ENCODE measurements around the gene TAF15.

TAF15 gene

DNA sequence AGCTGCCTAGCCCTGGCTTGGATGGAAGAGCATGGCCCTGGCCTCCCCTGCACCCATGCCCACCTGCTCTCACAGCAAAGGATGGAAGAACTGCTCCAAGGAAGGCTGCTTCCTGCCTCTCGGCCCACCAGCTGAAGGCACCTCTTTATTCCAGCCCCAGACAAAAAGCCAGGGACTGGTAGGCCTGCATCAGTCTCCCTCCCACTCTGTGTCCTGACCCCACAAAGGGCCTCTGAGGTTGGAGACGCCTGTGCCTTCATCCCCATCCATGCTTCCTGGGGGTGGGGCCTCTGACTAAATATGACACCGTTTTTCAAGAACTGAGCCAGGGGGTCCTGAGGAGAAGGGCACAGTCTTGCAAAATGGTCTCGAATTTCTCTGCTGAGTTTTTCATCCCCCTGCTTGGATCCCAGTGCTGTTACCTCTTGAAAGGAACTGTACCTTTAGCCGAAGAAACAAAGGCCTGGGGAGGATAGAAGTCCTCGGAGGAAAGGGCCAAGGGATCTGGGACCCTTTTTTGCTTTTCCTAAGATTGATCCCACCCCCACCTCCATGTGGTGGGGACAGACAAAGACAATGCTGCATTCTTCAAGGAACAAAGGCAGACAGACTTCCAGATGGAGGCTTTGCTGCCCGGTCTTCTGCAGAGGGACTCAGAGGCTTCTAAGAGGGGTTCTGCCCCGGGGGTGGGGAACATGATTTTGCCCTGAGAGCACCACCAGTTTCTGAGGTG, 43.4 kb upstream of the TAF15 start:
- TF ChIP-seq, protein P1, sequence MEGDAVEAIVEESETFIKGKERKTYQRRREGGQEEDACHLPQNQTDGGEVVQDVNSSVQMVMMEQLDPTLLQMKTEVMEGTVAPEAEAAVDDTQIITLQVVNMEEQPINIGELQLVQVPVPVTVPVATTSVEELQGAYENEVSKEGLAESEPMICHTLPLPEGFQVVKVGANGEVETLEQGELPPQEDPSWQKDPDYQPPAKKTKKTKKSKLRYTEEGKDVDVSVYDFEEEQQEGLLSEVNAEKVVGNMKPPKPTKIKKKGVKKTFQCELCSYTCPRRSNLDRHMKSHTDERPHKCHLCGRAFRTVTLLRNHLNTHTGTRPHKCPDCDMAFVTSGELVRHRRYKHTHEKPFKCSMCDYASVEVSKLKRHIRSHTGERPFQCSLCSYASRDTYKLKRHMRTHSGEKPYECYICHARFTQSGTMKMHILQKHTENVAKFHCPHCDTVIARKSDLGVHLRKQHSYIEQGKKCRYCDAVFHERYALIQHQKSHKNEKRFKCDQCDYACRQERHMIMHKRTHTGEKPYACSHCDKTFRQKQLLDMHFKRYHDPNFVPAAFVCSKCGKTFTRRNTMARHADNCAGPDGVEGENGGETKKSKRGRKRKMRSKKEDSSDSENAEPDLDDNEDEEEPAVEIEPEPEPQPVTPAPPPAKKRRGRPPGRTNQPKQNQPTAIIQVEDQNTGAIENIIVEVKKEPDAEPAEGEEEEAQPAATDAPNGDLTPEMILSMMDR (IDR thresholded peaks at IDR 0.05; ENCODE audit: control insufficient read depth, extremely low read depth, insufficient read depth) = no peak
- H3K4me3 ChIP-seq (ENCODE audit: low read depth, low read length) = no peak overlapping the region
- DNase-seq (ENCODE audit: low read depth) = no peak

DNA sequence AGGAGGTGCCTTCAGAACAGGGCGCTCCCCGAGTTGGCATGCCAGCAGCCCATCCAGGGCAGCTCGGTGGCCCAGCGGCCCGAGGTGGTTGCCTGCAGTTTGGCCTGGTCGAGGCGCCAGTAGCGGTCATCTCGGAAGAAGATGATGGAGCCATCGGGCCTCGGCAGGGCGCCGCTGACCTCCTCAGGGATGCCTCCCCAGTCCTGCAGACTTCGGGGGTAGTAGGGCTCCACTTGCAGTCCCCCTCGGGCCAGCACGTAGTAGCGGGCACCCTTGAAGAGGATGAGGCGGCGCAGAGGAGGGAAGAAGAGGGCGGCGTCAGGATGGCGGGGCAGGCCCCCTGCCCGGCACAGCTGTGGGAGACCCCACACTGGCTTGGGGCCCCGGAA, 42.8 kb upstream of the TAF15 start:
- TF ChIP-seq, protein P1 (IDR thresholded peaks at IDR 0.05; ENCODE audit: control insufficient read depth, extremely low read depth, insufficient read depth) = no peak
- DNase-seq (ENCODE audit: low read depth) = no peak
- no peak overlapping the region for H3K4me3 ChIP-seq (ENCODE audit: low read depth, low read length)

DNA sequence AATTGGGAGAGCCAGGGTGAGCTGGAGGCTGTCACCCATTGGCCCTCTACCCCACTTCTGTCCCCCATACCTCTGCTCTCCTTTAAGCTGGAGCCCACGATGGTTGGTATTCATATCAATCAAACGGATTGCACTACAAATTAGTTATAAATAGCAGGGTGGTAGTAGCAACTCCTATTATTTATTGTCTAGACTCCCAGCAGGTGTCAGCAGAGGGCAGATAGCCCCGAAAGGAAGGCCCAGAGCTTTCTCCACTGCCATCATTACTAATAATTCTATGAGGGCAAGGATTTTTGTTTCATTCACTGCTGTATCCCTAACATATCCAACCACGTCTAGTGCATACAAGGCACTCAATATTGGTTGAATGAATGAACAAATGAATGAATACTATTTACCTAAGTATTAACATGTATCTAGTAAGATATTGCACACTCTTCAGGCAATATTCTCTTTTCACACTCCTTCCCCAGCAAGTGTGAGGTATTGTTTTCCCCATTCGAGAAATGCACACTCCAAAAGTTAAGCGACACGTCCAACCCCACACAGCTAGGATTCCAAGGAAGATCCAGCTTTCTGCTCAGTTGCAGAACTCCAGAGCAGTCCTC, 42.3 kb upstream of the TAF15 start:
- TF ChIP-seq, protein P1 (IDR thresholded peaks at IDR 0.05; ENCODE audit: control insufficient read depth, extremely low read depth, insufficient read depth) = peak; percentile 72
- DNase-seq (ENCODE audit: low read depth) = no peak

DNA sequence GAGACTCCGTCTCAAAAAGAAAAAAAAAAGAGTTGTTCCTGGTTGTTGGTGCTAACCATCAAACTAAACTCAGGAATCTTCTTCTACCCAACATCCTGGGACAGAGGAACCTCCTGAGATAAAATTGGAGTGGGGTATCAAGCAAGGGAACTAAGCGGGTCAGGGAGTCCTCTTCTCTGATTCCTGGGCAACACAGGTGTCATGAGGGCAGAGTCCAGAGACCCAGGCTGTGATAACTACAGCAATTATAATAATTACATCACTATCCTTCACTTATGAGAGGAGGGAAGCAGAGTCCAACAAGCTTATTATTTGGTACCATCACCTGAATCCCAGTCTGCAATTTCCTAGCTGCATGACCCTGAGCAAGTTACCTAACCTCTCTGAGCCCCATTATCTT, 40.5 kb upstream of the TAF15 start:
- TF ChIP-seq, protein P1 (IDR thresholded peaks at IDR 0.05; ENCODE audit: control insufficient read depth, extremely low read depth, insufficient read depth) = no peak
- no peak for DNase-seq (ENCODE audit: low read depth)
- no peak overlapping the region for H3K4me3 ChIP-seq (ENCODE audit: low read depth, low read length)

More for the DNA sequence above, 42.3 kb upstream of the TAF15 start:
- no peak overlapping the region for H3K4me3 ChIP-seq (ENCODE audit: low read depth, low read length)

DNA sequence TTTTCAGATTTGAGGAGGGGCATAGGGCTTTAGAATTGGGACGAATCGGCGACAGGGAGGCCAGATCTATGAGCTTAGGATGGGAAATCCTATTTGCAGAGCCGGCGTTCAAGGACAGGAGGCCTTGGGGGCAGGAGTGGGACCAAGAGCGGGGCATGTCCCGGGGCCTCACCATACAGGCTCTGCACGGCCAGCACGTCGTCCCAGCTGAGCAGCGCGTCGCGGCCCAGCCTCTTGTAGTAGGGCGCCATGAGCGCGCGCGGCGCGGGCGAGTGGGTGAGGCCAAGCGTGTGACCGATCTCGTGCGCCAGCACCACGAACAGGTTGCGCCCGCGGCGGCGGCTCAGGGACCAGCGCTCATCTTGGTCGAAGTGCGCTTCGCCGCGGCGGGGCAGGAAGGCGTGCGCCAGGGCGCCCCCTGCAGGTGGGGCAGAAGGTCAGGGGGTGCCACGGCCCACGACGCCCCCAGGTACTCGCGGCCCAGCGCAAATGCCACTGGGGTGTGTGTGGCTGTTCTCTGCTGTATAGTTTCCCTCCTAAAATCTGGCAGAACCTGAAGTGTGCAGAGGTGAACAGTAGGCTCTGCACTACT, 39.3 kb upstream of the TAF15 start:
- TF ChIP-seq, protein P1 (IDR thresholded peaks at IDR 0.05; ENCODE audit: control insufficient read depth, extremely low read depth, insufficient read depth) = peak; percentile 28; the same call in 1 of the 2 replicates
- H3K4me3 ChIP-seq (ENCODE audit: low read depth, low read length) = no peak overlapping the region
- DNase-seq (ENCODE audit: low read depth) = no peak

DNA sequence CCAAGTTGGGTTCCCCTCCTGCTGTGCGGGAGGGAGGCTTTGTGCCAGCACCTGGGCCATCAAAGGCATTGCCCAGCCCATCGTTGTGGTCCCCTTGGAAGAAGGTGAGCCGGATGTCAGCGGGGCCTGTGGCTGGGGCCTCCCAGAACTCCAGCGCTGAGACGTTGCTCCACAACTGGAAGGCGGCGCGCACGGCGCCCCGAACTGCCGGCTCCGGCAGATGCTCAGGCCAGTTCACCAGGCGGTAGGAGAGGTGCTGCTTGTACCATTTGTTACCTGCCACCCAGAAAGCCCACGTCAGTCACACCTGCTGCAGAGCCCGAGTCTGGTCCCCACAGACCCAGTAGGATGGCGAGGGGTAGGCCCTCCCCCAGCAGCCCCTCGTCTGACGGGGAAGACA, 36.2 kb upstream of the TAF15 start:
- H3K4me3 ChIP-seq (ENCODE audit: low read depth, low read length) = no peak overlapping the region
- DNase-seq (ENCODE audit: low read depth) = no peak
- TF ChIP-seq, protein P1 (IDR thresholded peaks at IDR 0.05; ENCODE audit: control insufficient read depth, extremely low read depth, insufficient read depth) = no peak

All from LNCaP clone FGC (cell line).